ENCODE data around the gene COX17.

Gene COX17

DNA sequence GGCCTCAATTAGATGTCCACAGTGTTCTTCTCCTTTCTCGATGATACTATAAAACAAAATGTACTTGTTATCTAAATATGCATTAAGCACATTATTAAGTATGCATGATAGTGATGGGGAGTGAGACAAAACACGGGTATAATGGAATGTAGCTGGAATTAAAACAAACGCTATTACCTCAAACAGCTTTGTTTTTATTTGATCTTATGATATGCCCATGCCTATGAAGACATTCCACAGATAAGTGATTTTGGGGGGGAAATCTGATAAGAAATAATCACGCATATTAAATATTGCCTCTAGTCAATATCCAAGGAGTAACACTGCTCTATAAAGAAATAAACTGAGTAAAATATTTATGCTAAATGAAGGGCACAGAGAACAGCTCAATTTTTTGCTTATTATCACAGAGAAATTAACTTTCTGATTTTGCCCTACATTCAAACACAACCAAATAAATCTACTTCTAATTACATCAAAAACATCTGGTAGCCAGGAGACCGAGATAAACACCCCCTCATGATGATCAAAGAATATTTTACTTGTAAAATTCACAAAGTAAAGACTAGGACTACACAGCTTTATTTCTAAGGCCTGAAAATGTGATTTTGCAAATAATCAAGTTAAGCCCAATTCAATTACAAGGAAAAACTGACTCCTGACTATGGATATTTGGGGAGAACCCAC, 1.9 kb downstream of the COX17 start:
- Histone ChIP-seq H3K27me3 (replicated peaks; ENCODE audit: control insufficient read depth, insufficient read depth, low read length, poor library complexity, severe bottlenecking) (no peaks in the 10 kb centered on the region), H3K9me3 (ENCODE audit: control insufficient read depth, low read length) (no peaks in the 10 kb centered on the region), H3K4me3 (ENCODE audit: insufficient read depth, low read depth, low read length, poor library complexity, severe bottlenecking) (no peak overlapping the region), H3K27ac (ENCODE audit: insufficient read depth, low read length, poor library complexity, severe bottlenecking) (no peak overlapping the region), H3K36me3 (ENCODE audit: control insufficient read depth, insufficient read depth, low read length) (peaks cover 46% of the 10 kb centered on the region), H3K4me1 (ENCODE audit: control insufficient read depth, insufficient read depth, low read length, poor library complexity, severe bottlenecking) (peaks cover 14% of the 10 kb centered on the region)
- DNase-seq: no peak

DNA sequence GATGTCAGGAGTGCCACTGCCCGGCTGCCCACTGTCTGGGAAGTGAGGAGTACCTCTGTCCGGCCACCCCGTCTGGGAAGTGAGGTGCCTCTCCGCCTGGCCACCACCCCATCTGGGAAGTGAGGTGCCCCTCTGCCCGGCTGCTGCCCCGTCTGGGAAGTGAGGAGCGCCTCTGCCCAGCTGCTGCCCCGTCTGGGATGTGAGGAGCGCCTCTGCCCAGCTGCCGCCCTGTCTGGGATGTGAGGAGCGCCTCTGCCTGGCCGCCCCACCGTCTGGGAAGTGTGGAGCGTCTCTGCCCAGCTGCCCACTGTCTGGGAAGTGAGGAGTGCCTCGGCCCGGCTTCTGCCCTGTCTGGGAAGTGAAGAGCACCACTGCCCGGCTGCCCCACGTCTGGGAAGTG, 3.3 kb downstream of the COX17 start:
- Histone ChIP-seq H3K27me3 (replicated peaks; ENCODE audit: control insufficient read depth, insufficient read depth, low read length, poor library complexity, severe bottlenecking) (no peaks in the 10 kb centered on the region), H3K27ac (ENCODE audit: insufficient read depth, low read length, poor library complexity, severe bottlenecking) (no peak overlapping the region), H3K4me1 (ENCODE audit: control insufficient read depth, insufficient read depth, low read length, poor library complexity, severe bottlenecking) (peaks cover 14% of the 10 kb centered on the region), H3K4me3 (ENCODE audit: insufficient read depth, low read depth, low read length, poor library complexity, severe bottlenecking) (no peak overlapping the region), H3K36me3 (ENCODE audit: control insufficient read depth, insufficient read depth, low read length) (peaks cover 55% of the 10 kb centered on the region), H3K9me3 (ENCODE audit: control insufficient read depth, low read length) (no peaks in the 10 kb centered on the region)
- no peak for DNase-seq

DNA sequence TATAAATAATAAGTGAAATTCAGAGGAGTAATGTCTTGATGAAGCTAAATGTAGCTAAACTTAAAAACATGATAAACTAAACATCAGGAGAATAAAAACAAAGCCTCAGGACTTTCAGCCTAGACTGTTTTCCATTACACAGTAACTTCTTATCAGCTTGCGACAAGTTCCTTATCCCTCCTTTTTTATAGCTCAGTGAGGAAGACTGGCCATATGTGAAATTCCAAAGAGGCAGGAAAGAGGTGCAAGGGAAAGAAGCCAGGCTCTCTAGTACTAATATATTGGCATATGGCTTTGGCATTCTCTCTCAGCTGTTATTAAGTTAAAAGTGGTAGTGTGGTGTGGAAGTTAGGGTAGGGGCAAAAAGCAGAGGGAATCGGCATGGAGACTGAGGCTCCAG, 4.4 kb downstream of the COX17 start:
- DNase-seq: no peak
- Histone ChIP-seq H3K36me3 (ENCODE audit: control insufficient read depth, insufficient read depth, low read length) (peaks cover 57% of the 10 kb centered on the region), H3K9me3 (ENCODE audit: control insufficient read depth, low read length) (no peaks in the 10 kb centered on the region), H3K27me3 (replicated peaks; ENCODE audit: control insufficient read depth, insufficient read depth, low read length, poor library complexity, severe bottlenecking) (no peaks in the 10 kb centered on the region), H3K4me3 (ENCODE audit: insufficient read depth, low read depth, low read length, poor library complexity, severe bottlenecking) (no peak overlapping the region), H3K27ac (ENCODE audit: insufficient read depth, low read length, poor library complexity, severe bottlenecking) (no peak overlapping the region), H3K4me1 (ENCODE audit: control insufficient read depth, insufficient read depth, low read length, poor library complexity, severe bottlenecking) (peaks cover 14% of the 10 kb centered on the region)

DNA sequence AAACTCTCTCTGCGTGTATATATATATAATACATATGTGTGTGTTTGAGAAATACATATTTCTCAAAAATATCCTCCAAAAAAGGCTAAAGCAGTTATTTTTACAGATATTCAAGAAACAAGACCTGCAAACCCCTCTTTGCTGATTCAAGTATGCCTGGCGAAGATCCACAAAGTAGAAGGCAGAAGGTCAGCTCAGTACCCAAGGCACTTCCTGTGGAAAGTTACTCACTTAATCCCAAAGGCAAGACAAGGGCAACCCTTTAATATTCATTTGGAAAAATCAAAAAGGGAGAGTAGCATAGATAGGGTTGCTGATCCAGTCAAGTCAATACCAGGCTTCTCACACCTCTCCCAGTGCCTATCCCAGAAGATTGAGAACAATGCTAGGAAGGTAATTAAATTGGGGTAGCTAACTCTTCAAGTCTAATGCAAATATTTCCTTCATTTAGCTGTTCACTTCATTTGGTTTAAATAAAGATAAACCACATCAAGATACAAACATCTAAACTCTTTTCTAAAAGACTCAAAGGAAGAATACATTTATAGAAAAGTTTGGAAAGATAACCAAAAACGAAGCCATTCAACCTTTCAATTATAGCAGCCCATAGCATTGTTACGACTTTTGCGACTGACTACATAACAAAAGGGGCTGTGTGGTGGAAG, 7.2 kb downstream of the COX17 start:
- H3K27ac ChIP-seq (ENCODE audit: insufficient read depth, low read length, poor library complexity, severe bottlenecking): no peak overlapping the region
- H3K9me3 ChIP-seq (ENCODE audit: control insufficient read depth, low read length): no peaks in the 10 kb centered on the region
- no peaks in the 10 kb centered on the region for H3K27me3 ChIP-seq (replicated peaks; ENCODE audit: control insufficient read depth, insufficient read depth, low read length, poor library complexity, severe bottlenecking)
- peaks cover 54% of the 10 kb centered on the region for H3K36me3 ChIP-seq (ENCODE audit: control insufficient read depth, insufficient read depth, low read length)
- no peak for DNase-seq
- no peaks in the 10 kb centered on the region for H3K4me1 ChIP-seq (ENCODE audit: control insufficient read depth, insufficient read depth, low read length, poor library complexity, severe bottlenecking)
- H3K4me3 ChIP-seq (ENCODE audit: insufficient read depth, low read depth, low read length, poor library complexity, severe bottlenecking): no peak overlapping the region

DNA sequence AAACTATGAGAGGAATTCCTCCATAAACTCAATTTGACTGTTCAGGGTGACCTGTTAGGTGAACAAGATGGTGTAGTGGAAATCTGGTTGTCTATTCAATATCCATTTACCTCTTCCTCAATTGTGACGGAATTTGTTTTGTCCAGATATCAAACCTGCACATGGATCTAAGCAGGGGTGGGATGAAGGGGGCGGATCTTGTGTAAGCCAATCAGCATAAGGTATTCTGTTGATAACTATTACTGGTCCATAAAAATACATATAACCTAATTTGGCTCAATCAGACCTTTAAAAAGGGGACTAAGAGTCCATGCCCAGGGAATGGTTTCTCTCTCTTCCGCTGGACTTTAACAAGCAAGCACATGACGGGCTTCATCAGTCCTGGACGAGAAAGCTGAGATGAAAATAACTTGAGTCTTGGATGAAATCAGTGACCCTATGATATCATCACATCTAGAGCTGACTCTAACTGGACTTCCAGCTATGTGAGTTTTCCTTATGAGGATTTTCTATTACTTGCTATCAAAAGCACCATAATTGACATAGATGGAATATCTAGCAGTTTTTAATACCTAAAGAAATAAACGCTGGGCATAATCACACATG, 11.1 kb downstream of the COX17 start:
- DNase-seq: no peak
- H3K4me1 ChIP-seq (ENCODE audit: control insufficient read depth, insufficient read depth, low read length, poor library complexity, severe bottlenecking): no peaks in the 10 kb centered on the region
- no peaks in the 10 kb centered on the region for H3K27me3 ChIP-seq (replicated peaks; ENCODE audit: control insufficient read depth, insufficient read depth, low read length, poor library complexity, severe bottlenecking)
- no peak overlapping the region for H3K4me3 ChIP-seq (ENCODE audit: insufficient read depth, low read depth, low read length, poor library complexity, severe bottlenecking)
- H3K27ac ChIP-seq (ENCODE audit: insufficient read depth, low read length, poor library complexity, severe bottlenecking): no peak overlapping the region
- H3K36me3 ChIP-seq (ENCODE audit: control insufficient read depth, insufficient read depth, low read length): peaks cover 18% of the 10 kb centered on the region
- H3K9me3 ChIP-seq (ENCODE audit: control insufficient read depth, low read length): no peaks in the 10 kb centered on the region

DNA sequence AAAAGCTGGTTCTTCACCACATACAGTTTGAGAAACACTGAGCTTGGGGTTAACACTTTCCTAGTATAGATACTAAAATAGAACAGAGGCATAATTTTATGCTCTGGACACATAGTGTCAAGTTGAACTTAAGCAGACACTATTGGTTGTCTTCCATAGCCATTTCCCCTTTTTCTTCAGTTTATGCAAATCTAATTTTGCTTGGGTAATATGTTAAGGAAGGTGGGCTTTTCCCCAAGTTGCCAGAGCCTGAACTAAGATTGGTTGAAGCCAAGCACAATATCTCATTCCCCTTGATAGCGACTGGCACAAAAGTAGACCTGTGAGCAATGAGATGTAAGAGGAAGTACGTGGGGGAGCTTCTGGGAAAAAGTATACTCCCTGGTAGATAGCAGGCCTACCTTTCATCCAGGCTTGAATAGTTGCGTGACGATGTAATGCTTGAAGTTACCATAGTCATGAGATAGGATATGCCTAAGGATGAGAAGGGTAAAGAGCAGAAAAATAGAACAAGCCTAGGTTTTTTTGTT, 12.3 kb downstream of the COX17 start:
- no peak overlapping the region for H3K4me3 ChIP-seq (ENCODE audit: insufficient read depth, low read depth, low read length, poor library complexity, severe bottlenecking)
- no peak overlapping the region for H3K27ac ChIP-seq (ENCODE audit: insufficient read depth, low read length, poor library complexity, severe bottlenecking)
- H3K9me3 ChIP-seq (ENCODE audit: control insufficient read depth, low read length): no peaks in the 10 kb centered on the region
- H3K4me1 ChIP-seq (ENCODE audit: control insufficient read depth, insufficient read depth, low read length, poor library complexity, severe bottlenecking): no peaks in the 10 kb centered on the region
- no peak for DNase-seq
- peaks cover 7% of the 10 kb centered on the region for H3K36me3 ChIP-seq (ENCODE audit: control insufficient read depth, insufficient read depth, low read length)
- no peaks in the 10 kb centered on the region for H3K27me3 ChIP-seq (replicated peaks; ENCODE audit: control insufficient read depth, insufficient read depth, low read length, poor library complexity, severe bottlenecking)

DNA sequence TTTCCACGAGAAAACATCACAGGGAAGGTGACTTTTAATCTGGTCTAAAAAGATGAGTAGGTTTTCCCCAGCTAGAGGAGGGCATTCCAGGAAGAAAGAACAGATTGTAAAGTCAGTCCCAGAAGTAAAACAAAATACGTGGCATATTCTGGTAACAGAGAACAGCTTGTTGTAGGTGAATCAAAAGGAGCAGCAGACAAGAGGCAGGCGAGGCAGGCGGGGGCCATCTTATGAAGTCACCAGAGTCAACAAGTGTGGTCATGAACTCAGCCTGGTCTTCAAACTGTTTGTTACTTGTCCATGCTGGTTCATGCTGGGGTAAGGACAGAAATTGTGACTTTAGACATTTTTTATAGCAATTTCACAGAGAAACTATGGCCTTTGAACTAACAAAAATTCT, 12.8 kb downstream of the COX17 start:
- Histone ChIP-seq H3K27ac (ENCODE audit: insufficient read depth, low read length, poor library complexity, severe bottlenecking) (no peak overlapping the region), H3K27me3 (replicated peaks; ENCODE audit: control insufficient read depth, insufficient read depth, low read length, poor library complexity, severe bottlenecking) (no peaks in the 10 kb centered on the region), H3K4me1 (ENCODE audit: control insufficient read depth, insufficient read depth, low read length, poor library complexity, severe bottlenecking) (no peaks in the 10 kb centered on the region), H3K9me3 (ENCODE audit: control insufficient read depth, low read length) (no peaks in the 10 kb centered on the region), H3K36me3 (ENCODE audit: control insufficient read depth, insufficient read depth, low read length) (peaks cover 6% of the 10 kb centered on the region), H3K4me3 (ENCODE audit: insufficient read depth, low read depth, low read length, poor library complexity, severe bottlenecking) (no peak overlapping the region)
- DNase-seq: no peak

DNA sequence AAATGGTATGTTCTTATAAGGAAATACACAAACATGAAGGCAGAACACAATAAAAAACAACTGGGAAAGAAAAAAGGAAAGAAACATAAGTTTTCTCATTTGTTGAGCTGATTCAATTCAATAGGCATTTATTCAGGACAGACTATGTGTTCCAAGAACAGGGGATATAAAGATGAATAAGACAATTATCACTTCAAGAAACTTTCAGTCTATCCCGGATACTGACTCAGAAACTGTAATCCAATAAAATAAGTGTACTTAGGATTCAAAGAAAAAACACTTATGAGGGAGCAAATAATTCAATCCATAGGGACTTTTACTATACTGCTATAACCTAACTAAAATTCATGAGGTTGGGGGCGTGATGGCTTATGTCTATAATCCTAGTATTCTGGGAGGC, 13.3 kb downstream of the COX17 start:
- Histone ChIP-seq H3K36me3 (ENCODE audit: control insufficient read depth, insufficient read depth, low read length) (peaks cover 2% of the 10 kb centered on the region), H3K27ac (ENCODE audit: insufficient read depth, low read length, poor library complexity, severe bottlenecking) (no peak overlapping the region), H3K4me3 (ENCODE audit: insufficient read depth, low read depth, low read length, poor library complexity, severe bottlenecking) (no peak overlapping the region), H3K27me3 (replicated peaks; ENCODE audit: control insufficient read depth, insufficient read depth, low read length, poor library complexity, severe bottlenecking) (no peaks in the 10 kb centered on the region), H3K4me1 (ENCODE audit: control insufficient read depth, insufficient read depth, low read length, poor library complexity, severe bottlenecking) (no peaks in the 10 kb centered on the region), H3K9me3 (ENCODE audit: control insufficient read depth, low read length) (no peaks in the 10 kb centered on the region)
- DNase-seq: no peak

DNA sequence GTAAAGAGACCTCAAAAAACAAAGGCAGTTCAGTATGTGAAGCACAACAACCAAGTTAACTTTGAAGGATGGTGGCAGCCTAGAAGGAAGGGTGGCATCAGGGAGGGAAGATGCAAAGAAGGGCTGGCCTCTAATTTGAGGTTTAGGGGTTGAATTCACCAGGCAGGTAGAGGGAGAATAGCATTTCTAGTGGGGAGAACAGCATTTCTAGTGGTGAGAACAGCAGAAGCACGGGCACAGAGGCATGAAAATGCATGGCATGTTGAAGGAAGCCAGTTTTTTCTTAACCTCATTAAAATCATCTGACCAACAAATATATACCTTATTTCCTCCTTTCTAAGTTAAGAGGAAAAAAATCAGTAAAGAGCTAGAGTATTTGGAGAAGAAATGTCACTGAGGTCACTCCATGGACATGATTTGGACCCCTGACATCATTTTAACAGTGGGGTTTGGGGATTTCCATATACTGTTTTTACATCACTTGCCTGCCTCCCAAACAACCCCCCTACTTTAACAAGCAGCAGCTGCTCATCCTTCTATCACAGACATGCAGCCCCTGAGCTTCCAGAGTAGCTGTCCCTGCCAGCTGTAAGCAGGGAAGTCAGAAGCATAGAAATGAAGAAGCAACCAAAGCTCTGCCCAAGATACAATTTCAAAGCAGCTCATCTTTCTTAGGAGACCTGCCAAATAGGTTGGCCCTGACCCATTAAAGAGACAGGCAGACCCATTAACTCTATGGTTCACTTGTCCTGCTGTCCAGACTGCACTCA, 14.4 kb downstream of the COX17 start:
- no peak overlapping the region for H3K27ac ChIP-seq (ENCODE audit: insufficient read depth, low read length, poor library complexity, severe bottlenecking)
- no peak overlapping the region for H3K4me3 ChIP-seq (ENCODE audit: insufficient read depth, low read depth, low read length, poor library complexity, severe bottlenecking)
- H3K9me3 ChIP-seq (ENCODE audit: control insufficient read depth, low read length): no peaks in the 10 kb centered on the region
- no peaks in the 10 kb centered on the region for H3K4me1 ChIP-seq (ENCODE audit: control insufficient read depth, insufficient read depth, low read length, poor library complexity, severe bottlenecking)
- H3K36me3 ChIP-seq (ENCODE audit: control insufficient read depth, insufficient read depth, low read length): no peaks in the 10 kb centered on the region
- no peaks in the 10 kb centered on the region for H3K27me3 ChIP-seq (replicated peaks; ENCODE audit: control insufficient read depth, insufficient read depth, low read length, poor library complexity, severe bottlenecking)
- DNase-seq: no peak
